Type B pancreatic cell (in vitro differentiated cells): ENCODE data around the gene SLC25A47. TPM values are rescaled to one million over a fixed set of nuclear protein-coding genes. Genes with fewer than 3 reads are reported as not detected.

Experiments
- DNase-seq: peaks from one replicate; pipeline ENCODE4 v3.0.0; 2021; ENCODE audit warnings: mixed read lengths; ENCODE audit not compliant: unreplicated experiment; ENCODE audit errors: extremely low spot score
- H3K27ac Mint-ChIP-seq: 2 replicates; pipeline ENCODE4 v1.8.0; 2021; ENCODE audit warnings: mild to moderate bottlenecking, mixed read lengths
- H3K27me3 Mint-ChIP-seq: 2 replicates; pipeline ENCODE4 v1.8.0; 2021; ENCODE audit warnings: mixed read lengths
- H3K36me3 Mint-ChIP-seq: 2 replicates; pipeline ENCODE4 v1.8.0; 2021; ENCODE audit warnings: mixed read lengths
- H3K4me1 Mint-ChIP-seq: one replicate; pipeline ENCODE4 v1.8.0; 2021; ENCODE audit warnings: mixed read lengths; ENCODE audit not compliant: unreplicated experiment
- H3K4me3 Mint-ChIP-seq: 2 replicates; pipeline ENCODE4 v1.8.0; 2021; ENCODE audit warnings: mild to moderate bottlenecking, mixed read lengths
- H3K9me3 Mint-ChIP-seq: 2 replicates; pipeline ENCODE4 v1.8.0; 2021; ENCODE audit warnings: mixed read lengths
- long read RNA-seq: library from polyadenylated mRNA; unstranded; transcript quantifications from one replicate; pipeline ENCODE4 v2.0.0, GENCODE V29; 2020
- total RNA-seq: library from RNA; stranded (reverse); gene quantifications from 2 replicates; pipeline ENCODE4 v1.2.1, GENCODE V29; 2021; ENCODE audit warnings: low replicate concordance
- TF ChIP-seq, protein P1 (sequence below): fragments of 200-600 bp; sonication (generic); conservative IDR thresholded peaks from 2 replicates; pipeline ENCODE4 v1.5.0; 2021; ENCODE audit warnings: antibody characterized with exemption, mild to moderate bottlenecking

The SLC25A47 gene
- not detected in 2 replicates for total RNA-seq
- long read RNA-seq = 0 reads

DNA sequence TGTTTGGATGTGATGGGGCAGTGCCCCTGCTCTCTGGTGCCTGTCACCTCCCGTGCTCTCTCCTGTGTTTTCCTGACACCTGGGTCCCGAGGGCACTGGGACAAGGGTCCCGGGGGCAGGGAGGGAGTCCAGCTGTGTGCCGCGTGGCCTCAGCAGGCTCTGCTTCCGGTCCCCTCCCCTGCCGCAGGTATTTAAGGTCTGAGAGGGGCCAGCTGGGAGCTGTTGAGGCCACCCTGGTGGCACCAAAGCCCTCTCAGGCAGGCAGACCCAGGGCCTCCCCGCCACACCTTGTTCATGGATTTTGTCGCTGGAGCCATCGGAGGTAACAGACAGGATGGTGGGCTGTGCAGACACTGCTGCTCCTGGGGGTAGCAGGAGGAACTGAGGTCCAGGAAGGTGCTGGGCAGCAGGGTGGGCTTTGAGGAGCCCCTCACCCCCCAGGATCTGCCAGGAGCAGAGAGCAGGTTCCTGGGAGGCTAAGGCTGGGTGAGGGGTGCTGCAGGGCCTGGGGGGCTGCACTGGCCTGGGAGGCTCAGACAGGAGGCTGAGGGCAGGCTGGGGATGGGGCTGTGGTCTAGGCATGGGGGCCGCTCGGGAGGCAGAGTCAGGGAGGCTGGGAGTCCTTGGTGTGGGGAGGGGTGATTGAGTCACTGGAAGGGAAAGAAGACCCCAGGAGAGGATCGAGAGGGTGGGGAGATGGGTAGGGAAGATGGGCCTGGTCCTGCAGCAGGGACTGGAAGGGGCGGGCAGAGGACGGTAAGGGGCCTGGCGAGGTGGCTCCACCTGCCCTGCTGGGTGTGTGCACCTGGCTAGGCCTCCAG, at the start of gene SLC25A47:
Gene SLC25A47 (plus strand): TSS at position 219 of the 821 bp plus-strand sequence. CDS start 76 bp downstream, at position 295.
- Mint-ChIP-seq H3K9me3 (no peaks in the 10 kb centered on the region), H3K27me3 (no peaks in the 10 kb centered on the region)
- no peak for DNase-seq

DNA sequence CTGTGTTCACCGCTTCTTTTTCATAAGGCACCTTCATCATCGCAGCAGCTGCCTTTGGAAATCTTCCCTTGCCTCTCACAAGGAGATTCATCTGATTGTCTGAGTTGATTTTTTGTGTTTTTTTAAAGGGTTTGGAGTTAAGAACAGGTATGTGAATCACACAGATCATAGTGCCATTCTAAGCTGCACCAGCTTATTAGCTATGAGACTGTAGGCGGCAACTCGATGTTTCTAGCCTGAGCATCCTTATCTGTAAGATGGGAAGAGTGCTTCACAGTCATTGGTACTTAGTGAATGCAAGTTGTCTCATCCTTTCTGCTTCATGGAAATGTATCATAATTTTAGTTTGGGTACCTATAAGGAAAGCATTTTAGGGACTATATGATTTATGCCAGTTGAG, 48.9 kb upstream of the SLC25A47 start:
- TF ChIP-seq, protein P1, sequence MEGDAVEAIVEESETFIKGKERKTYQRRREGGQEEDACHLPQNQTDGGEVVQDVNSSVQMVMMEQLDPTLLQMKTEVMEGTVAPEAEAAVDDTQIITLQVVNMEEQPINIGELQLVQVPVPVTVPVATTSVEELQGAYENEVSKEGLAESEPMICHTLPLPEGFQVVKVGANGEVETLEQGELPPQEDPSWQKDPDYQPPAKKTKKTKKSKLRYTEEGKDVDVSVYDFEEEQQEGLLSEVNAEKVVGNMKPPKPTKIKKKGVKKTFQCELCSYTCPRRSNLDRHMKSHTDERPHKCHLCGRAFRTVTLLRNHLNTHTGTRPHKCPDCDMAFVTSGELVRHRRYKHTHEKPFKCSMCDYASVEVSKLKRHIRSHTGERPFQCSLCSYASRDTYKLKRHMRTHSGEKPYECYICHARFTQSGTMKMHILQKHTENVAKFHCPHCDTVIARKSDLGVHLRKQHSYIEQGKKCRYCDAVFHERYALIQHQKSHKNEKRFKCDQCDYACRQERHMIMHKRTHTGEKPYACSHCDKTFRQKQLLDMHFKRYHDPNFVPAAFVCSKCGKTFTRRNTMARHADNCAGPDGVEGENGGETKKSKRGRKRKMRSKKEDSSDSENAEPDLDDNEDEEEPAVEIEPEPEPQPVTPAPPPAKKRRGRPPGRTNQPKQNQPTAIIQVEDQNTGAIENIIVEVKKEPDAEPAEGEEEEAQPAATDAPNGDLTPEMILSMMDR = no peak
- Mint-ChIP-seq H3K27me3 (no peaks in the 10 kb centered on the region), H3K4me3 (no peak overlapping the region), H3K36me3 (peaks cover 14% of the 10 kb centered on the region), H3K9me3 (no peaks in the 10 kb centered on the region), H3K4me1 (peaks cover 13% of the 10 kb centered on the region), H3K27ac (no peak overlapping the region)
- no peak for DNase-seq

More for the DNA sequence above, at the start of gene SLC25A47:
- no peak within 1 kb of the TSS for H3K4me3 Mint-ChIP-seq
- TF ChIP-seq, protein P1 = no peak
- no peaks in the 10 kb centered on the region for H3K4me1 Mint-ChIP-seq
- no peak within 1 kb of the TSS for H3K27ac Mint-ChIP-seq
- H3K36me3 Mint-ChIP-seq = no peaks in the 10 kb centered on the region

- Mint-ChIP-seq H3K27ac (no peak overlapping the region), H3K4me1 (peaks cover 17% of the 10 kb centered on the region), H3K4me3 (no peak overlapping the region)
Observed at GRCh38 chr14:100275214-100275613, 47.9 kb upstream of the SLC25A47 start.

GRCh38 chr14:100278702-100279101, 44.4 kb upstream of the SLC25A47 start:
- no peaks in the 10 kb centered on the region for H3K9me3 Mint-ChIP-seq
- H3K27ac Mint-ChIP-seq = no peak overlapping the region
- H3K27me3 Mint-ChIP-seq = no peaks in the 10 kb centered on the region
- DNase-seq = no peak
- TF ChIP-seq, protein P1 = no peak
- H3K36me3 Mint-ChIP-seq = peaks cover 8% of the 10 kb centered on the region
- no peak overlapping the region for H3K4me3 Mint-ChIP-seq
- H3K4me1 Mint-ChIP-seq = peaks cover 17% of the 10 kb centered on the region

More at GRCh38 chr14:100275214-100275613, 47.9 kb upstream of the SLC25A47 start:
- TF ChIP-seq, protein P1 = no peak
- DNase-seq = no peak
- no peaks in the 10 kb centered on the region for H3K27me3 Mint-ChIP-seq
- no peaks in the 10 kb centered on the region for H3K9me3 Mint-ChIP-seq
- peaks cover 14% of the 10 kb centered on the region for H3K36me3 Mint-ChIP-seq

GRCh38 chr14:100279133-100279532, 44.0 kb upstream of the SLC25A47 start:
- Mint-ChIP-seq H3K27me3 (no peaks in the 10 kb centered on the region), H3K27ac (no peak overlapping the region), H3K36me3 (peaks cover 7% of the 10 kb centered on the region), H3K4me1 (peaks cover 17% of the 10 kb centered on the region), H3K4me3 (no peak overlapping the region), H3K9me3 (no peaks in the 10 kb centered on the region)
- DNase-seq = no peak
- TF ChIP-seq, protein P1 = no peak
